NCI-H1694 treated with DMSO at 0.1 percent for 48 hours (cell line): ENCODE data around the gene KCNK2.
"Not testable (repeated sequence)": the region's sequence is repeated elsewhere in the genome, so short reads cannot be mapped to it uniquely, and the experiment has no call there.

Experiments
- DNase-seq: peaks from one replicate; lab custom pipeline; 2025; lab: John Stamatoyannopoulos, UW

KCNK2 gene

DNA sequence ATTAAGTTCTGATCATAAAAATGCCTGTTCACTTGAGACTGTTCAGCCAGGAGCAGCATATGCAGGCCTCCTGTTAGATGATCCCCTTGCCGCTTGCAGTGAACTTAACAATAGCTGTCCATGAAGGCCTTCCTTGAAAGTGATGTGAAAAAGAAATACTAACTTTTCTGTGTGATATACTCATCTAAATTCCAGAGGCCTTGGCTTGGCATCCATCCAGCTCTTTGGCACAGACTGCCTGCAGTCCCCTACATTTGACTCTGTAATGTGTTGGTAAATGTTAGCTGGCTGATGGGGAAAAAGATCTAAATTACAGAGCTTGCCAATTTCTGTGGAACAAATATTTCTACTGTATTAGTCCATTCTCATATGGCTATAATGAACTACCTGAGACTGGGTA lies 73.7 kb downstream of the KCNK2 start:
- DNase-seq, result no peak

DNA sequence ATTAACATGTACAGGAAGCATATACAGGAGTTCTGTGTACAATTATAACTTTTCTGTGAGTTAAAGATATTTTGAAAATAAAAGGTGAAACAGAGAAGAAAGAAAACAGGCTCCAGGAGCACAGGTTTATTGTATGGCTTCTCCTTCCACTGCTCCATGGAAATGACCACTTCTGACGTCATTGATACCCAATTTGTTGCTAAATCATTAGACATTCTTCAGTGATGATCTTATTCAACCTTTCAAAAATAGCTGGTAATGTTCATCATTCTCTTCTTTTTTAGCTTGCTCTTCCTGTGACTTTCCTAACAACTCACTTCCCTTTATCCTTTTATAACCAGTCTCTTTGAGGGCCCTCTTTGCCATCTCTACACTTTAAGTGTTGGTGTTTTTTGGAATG lies 77.8 kb downstream of the KCNK2 start:
- DNase-seq, result no peak

DNA sequence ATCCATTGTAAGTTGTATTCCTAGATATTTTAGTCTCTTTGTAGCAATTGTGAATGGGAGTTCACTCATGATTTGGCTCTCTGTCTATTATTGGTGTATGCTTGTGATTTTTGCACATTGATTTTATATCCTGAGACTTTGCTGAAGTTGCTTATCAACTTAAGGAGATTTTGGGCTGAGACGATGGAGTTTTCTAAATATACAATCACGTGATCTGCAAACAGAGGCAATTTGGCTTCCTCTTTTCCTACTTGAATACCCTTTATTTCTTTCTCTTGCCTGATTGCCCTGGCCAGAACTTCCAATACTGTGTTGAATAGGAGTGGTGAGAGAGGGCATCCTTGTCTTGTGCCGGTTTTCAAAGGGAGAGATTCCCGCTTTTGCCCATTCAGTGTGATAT lies 80.6 kb downstream of the KCNK2 start:
- DNase-seq, result not testable (repeated sequence)

DNA sequence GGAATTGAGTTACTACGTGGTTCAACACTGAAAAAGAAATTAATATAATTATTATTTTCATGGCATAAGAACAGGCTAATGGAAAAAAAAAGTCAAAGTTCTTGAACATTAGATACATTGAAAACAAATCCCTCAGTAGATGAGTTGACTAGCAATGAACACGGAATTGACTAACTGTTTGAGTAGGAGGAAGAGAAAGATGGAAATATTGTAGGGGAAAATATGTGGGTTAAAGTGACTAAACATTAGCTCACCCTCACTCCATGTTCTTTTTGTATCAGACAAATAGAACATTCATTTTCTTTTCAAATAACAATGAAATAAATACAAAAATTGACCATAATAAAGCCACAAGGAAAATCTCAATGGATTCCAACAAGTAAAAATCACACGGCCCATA lies 84.3 kb downstream of the KCNK2 start:
- no peak for DNase-seq

DNA sequence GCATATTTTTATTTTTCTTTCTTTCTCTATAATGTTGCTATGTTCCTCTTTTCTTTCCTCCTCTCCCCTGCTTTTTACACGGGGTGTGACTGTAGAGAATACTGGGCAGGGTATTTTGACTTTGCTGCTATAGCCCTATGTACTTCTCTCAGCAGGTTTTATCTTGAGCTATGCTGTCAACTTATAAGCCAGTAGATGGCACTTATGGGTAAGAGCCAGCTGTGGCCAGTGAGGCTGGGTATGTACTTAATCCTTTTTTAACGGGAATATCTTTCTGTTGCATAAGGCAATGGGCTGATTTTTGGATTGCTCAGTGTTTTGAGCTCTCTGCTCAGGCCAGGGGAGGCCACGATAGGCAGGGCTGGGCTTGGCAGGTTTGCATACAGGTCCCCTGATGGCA lies 99.0 kb downstream of the KCNK2 start:
- no peak for DNase-seq

DNA sequence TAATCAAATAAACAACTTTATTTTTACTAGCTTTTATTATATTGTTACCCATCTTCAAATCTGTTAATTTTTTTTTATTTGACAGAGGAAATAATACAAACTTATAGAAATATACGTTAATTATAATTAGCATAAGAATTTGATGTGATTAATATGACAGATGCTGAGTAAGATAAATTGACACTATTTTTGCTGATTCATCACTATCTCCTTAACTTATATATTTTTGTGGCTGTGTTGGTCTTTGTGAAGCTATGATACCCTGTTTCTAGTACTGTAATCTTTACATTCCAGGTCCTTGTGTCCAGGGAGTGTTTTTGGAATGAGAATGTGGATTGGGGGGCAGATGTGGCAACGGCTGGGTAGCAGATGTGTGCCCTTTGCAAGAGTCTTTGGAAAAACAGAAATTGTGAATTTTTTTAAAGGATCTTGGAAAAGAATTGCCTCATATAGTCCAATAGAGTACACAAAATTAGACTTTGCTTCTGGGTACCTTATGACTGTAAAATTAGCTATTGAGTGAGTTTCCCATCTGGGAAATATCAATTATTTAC lies 102.6 kb downstream of the KCNK2 start:
- no peak for DNase-seq

DNA sequence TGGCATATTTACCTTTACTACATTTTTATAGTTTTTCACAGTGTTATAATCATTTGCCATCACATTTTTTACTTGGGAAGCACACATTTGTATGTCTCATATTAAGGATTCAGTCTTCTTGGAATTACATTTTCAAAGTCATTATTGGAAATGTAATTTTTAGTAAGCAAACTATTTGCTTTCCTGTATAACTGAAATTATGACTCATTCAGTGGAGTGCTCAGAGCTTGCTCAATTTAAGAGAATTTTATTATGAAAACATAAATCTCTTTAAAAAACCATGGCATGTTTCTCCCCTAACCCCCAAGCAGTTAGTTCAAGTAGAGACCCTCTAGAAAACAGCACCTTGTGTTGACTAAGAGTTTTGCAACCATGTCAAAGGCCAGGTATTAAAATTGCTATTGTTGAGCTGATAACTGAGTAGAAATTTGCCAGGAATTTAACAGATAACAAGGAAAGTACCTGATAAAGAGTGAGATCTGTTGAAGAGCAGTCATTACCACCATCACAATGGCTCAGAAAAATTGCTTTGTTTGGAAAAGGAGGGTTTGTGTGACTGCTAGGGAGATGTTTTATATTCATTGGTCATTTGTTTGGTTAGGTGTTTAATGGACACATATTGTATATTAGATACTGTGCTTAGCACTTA lies 105.9 kb downstream of the KCNK2 start:
- no peak for DNase-seq

DNA sequence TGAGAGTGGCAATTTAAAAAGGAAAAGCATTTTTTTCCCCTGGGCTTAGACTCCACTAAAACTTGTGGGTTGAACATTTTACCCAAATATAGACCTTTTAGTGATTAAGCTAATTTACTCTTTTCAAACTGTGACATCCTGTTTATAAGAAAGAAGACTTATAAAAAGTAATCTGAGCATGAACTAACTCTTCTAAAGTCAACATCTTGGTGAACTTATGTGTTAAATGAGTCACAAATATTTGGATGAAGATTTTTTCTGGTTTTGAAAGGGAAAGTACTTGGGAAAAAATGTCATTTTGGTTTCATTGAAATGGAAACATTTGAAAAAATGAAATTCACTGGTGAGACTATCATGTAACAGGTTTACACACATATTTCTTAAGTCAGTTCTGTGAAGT lies 109.8 kb downstream of the KCNK2 start:
- no peak for DNase-seq

DNA sequence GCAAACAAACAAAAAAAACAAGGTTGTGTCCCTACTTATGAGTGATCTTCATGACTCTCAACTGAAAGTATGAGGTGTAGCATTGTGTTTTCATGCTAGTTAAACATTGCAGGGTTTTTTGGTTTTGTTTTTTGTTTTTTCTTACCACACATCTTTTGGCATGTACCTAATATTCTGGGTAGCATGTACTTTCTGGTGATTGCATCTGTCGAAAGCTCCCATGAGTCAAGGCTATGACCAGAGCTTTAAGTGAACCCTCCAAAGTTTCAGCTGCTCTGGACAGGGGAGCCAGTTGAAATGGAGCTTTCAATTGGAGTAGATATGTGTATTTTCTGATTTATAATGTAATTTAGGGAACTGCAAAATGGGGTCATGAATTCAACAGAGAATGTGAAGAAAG lies 115.5 kb downstream of the KCNK2 start:
- no peak for DNase-seq

DNA sequence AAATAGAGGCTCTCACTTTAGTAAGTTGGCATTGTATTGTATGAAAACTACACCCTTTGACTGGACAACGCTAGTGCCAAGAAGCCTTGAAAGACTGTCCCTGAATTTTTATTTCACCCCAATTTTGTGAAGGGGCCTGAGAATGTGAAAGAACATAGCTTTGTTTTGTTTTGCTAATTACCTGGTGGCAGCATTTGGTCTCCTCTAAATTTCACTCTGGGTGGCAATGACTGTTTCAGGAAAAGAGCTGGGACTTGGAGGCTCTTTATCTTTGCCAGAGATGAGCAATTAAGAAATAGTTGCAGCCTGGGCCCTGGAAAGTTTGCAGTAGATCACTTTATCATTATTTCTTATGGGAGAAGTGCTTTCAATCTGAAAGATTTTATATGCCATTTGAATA lies 117.6 kb downstream of the KCNK2 start:
- DNase-seq, result no peak

DNA sequence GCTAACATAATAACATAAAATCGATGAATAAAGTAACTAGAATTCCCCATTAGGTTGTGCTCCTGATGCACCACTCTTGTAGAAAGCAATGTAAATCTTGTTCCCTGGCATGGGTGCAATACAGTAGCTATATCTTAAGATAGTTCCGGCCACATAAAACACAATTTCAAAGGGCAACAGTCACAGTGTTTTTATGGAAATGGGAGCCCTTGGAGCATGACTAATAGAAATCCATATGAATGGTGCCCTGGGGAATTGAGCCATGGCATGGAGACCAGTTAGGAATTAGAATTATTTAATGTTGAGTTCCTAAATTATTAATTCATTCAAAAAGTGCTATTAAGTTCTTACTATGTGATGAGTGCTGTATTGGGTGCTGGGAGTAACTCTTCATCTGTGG lies 118.7 kb downstream of the KCNK2 start:
- DNase-seq, result no peak

DNA sequence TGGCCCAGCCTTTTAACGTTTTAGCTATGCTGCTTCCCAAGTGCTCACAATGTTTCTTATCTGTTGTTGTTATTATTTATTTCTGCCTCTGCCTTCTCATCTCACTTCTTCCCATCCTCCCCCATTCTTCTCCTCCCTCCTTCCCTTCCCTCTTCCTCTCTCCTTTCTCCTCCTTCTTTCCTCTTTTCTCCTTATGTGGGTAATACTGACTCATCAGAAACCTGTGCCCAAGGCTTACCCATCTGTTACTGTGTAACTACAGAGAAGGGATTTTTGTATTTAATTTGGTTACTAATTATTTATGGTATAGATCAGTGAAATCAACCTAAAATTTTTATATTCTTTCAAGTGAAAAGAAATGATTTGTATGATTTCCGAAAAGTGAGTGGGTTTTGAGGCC lies 120.3 kb downstream of the KCNK2 start:
- no peak for DNase-seq

DNA sequence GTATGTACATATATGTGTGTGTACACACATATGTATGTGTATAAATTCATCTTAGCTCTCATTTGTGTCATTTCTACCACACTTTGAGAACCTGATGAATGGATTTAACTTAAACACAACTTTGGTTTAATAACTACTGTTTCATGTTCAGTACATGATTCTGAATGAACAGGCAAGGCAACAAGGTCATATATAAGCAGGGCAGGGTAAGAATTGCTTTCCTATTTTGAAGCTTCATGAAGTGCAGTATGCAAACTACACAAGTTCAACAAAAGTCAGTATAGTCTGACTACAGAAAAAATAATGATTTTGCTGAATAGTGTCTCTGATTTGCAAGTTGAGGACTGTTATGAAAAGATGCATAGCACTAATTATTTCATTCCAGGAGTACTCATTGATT lies 127.6 kb downstream of the KCNK2 start:
- no peak for DNase-seq

DNA sequence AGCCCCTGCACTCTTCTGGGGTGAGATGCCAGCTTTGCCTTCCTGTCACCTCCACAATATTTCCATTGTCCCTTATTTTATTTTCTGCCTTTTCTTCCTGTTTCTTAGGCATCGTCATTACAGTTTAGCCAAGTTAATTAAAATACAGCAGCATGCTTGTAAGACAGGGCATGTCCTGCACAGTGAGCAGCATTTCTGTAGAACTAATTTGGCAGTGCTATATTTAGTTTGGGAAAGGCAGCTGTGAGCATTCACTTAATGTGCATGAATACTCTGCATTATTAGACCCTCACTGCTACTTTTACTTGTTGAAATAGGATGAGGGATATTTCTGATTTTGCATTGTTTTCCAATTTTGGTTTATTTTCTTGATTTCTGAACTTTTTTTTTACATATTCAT lies 133.3 kb downstream of the KCNK2 start:
- DNase-seq, result peak; percentile 25

DNA sequence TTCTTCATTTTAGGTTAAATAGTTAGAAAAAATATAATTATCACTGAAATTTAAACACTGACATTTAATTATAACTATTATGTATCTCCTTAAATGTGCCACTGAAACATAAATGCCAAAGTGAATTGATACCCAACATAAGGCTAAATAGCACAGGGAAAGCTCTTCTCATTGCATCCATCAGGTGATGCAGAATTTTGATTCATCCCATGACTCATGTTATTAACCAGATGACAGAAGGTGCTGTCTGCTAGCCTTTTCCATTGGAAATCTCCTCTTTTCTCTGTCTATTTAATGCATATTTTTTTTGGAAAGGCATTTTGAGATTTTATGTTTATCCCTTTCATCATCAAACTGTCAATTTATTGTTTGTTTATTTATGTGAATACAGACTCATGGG lies 136.8 kb downstream of the KCNK2 start:
- DNase-seq, result no peak

DNA sequence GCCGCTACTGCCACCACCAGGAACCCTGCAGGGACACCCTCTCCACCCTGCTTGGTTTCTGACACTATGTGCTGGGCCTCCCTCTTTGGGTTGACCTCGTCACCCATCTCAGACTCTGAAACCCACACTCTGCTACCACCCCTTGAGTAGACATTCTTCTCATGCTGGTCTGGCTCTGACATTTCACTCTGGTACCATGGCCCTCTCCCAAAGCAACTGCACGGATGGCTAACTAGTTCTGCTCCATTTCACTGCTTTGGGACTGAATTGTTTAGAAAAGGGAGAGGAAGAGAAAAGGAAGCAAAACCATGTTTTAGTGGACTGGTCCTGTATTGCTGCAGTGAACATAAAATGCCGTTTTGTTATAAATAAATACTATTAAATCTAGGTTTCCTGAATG lies 137.8 kb downstream of the KCNK2 start:
- DNase-seq, result no peak

DNA sequence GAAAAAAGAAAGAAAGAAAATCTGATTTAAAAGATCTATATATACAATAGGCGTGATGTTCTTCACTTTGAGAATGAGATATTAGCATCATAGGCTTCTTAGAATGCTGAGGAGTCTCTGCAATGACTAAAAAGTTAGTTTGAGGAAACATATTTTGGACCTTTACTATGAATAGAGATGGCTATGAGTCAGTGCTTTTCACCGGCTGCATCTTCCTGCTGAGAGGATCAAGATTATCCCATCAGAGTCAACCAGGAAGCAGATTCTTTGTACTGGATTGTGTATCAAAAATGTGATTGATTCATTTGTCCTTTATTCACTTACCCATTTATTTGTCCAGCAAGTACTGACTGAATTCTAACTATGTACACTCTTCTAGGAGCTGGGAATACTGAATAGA lies 144.2 kb downstream of the KCNK2 start:
- no peak for DNase-seq

DNA sequence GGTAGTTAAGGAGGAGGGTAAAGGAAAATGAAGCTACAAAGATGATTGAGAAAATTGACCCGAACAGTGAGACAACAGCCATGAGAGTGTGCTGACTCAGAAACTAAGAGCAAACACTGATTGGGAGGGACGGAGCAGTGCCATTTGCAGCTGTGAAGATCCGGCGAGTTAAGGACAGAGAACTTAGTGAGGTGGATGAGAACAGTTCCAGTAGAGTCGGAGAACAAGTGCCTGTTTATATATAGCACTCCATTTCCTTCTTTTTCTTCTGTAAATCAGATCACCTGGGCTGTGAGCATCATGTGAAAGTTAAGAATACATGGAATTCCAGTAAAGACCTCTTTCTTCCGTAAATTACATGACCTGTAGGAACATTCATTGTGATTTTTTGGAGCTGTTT lies 145.7 kb downstream of the KCNK2 start:
- DNase-seq, result no peak

DNA sequence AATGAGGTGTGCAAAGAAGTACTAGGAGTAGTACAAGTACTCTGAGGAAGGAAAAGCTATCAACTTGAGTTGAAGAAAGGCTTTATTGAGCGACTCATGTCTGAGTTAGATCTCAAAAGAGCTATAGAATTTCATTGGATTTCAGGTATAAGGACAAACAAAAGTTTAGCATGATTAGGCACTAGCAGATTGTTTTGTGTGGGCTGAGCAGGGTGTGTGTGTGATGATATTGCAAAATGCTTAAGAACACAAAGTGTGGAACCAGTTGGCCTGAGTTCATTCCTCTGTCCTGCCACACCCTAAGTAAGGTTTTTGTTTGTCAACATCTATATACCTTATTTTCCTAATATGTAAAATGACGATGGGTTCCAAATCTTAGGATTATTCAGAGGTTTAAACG lies 158.9 kb downstream of the KCNK2 start:
- DNase-seq, result no peak

DNA sequence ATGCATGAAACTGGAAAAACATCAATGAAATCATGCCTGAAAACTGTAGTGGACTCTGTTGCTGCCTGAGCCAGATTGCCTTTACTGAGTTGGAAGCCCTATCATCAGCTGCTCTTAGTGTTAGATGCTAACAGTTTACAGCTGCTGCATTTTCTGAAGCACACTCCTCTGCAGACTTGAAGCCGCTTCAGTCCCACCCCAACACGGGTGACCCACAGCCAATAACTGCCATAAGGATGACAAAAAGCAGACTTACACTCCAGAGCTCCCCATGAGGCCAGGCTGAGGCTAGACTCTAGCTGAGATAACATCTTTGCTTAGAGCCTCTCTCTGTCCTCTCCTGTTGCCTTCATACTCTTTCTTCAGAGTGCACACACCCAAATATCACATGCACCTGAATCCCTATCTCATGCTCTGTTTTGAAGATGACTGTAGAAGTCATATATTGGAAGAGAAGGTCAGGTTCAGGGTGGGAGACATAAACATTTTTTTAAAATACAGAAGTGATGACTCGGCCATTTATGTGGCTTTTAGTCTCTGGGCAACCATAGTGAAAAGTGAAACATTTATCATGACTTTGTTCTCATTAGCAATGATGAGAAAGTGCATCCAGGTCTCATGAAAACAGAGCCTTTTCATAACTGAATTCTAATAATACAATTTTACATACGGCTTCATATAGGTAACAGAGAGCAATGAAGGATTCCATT lies 161.0 kb downstream of the KCNK2 start:
- DNase-seq, result peak; percentile 15

DNA sequence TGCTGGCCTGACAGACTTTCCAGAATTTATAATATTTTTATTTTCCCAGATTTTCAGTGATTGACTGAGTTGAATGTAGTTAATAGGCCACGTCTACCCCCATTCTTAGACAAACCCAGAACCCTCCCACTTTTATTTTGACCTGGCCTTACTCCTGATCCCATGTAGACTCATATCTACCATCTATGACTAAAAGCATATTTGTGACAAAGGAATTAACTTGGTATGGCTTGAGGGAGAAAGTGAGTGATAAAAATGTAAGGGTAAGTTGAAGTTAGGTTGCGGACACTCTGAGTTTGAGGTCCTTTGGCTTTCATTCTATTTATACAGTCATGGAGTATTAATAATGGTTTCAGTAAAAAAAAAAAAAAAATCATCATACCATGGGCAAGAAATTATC lies 168.4 kb downstream of the KCNK2 start:
- no peak for DNase-seq

DNA sequence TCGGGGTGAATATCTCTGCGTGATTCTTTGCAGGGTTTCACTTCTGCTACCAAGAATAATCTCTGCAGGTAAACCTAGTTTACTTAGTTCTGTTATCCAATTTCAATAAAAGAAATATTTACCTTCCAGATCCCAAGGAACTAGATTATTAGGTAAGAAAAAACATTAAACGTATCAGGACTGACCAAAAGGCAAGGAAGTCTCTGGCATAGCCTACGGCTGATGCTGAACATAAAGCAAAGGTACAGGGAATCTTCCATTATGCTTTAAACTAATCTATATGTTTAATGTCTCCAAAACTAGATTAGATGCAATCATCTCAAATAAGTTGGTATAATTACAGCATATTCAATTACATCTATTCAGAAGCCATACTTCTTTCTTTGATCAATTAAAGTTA lies 168.9 kb downstream of the KCNK2 start:
- DNase-seq, result no peak

DNA sequence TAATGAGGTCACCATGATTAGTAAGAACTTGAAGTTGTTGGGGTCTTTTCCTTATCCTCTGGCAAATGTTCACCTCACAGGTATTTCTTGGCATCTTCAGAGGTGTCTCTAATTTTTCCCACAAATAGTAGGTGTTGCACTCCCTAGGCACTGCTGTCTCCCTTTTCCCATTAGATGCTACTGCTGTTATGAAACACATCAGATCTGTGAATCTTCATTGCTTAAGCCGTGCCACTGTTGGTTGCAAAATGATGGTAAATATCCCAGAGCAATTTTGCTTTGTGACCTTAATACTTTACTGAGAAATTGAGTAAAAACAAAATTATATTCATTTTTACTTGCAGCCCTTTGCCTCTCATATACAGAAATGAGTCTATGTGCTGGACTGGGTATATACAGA lies 169.6 kb downstream of the KCNK2 start:
- no peak for DNase-seq
